ENCODE measurements around the gene C2orf49.

The C2orf49 gene

DNA sequence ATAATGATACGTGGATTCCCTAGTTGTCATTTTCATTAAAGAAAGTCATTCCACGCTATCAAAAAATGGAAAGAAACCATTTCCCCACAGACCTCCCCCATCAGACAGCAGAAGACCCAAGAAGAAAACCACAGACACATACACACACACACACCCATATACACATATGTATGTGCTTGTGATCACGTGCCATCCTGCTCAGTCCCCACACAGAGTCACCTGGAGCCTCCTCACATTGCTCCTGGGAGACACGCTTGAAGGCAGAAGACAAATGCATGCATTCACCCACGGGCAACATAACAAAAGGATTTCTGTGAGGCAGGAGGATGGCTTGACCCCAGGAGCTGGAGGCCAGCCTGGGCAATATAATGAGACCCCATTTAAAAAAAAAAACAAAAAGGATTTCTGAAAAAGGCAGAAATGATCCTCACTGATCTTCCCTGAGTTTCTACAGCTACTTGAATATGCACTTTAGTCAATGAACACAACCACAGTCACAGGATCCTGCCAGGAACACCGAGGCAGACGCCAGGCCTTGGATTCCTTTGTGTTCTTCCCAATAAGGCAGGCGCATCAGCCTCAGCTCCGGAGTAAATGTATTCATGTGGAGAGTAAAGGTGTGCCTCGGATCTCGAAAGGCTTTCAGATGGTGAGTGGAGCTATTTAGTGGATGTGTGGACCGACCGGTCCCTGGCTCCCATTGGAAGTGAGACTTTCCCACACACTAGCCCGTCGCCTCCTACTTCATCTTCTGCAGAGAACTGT lies 28.8 kb upstream of the C2orf49 start:
- Histone ChIP-seq H3K9me3 (no peaks in the 10 kb centered on the region), H3K4me3 (ENCODE audit: low read depth in 1 of 2, low read length in 1 of 2) (no peak overlapping the region), H3K4me1 (ENCODE audit: control insufficient read depth in 1 of 2, insufficient read depth in 1 of 2, low read depth in 1 of 2, low read length in 1 of 2) (peaks cover 8 to 23% of the 10 kb centered on the region in 2 experiments), H3K27ac (peak overlapping the region; percentile 67), H3K27me3 (no peaks in the 10 kb centered on the region), H3K36me3 (peaks cover 24% of the 10 kb centered on the region)
- TF ChIP-seq, protein P1, sequence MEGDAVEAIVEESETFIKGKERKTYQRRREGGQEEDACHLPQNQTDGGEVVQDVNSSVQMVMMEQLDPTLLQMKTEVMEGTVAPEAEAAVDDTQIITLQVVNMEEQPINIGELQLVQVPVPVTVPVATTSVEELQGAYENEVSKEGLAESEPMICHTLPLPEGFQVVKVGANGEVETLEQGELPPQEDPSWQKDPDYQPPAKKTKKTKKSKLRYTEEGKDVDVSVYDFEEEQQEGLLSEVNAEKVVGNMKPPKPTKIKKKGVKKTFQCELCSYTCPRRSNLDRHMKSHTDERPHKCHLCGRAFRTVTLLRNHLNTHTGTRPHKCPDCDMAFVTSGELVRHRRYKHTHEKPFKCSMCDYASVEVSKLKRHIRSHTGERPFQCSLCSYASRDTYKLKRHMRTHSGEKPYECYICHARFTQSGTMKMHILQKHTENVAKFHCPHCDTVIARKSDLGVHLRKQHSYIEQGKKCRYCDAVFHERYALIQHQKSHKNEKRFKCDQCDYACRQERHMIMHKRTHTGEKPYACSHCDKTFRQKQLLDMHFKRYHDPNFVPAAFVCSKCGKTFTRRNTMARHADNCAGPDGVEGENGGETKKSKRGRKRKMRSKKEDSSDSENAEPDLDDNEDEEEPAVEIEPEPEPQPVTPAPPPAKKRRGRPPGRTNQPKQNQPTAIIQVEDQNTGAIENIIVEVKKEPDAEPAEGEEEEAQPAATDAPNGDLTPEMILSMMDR (IDR thresholded peaks at IDR 0.05), result no peak

DNA sequence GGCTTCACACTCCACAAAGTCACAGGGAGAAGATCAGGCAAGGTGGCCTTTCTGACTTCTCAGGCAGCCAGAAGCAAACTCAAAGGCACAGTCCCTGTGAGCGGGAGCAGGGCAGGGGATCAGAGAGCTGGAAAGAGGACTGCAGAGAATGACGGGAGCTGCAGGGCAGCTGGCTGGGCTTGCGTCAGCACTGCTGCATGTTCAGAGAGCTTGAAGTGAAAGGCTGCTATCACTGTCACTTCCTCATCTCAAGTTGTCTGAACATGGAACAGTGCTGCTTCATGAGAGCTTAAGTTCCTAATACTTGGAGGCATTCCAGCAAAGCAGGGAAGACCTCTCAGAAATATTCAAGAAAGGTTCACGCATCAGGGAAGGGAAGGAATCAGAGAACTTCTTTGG lies 28.2 kb upstream of the C2orf49 start:
- TF ChIP-seq, protein P1 (IDR thresholded peaks at IDR 0.05), result no peak
- Histone ChIP-seq H3K27me3 (no peaks in the 10 kb centered on the region), H3K4me3 (ENCODE audit: low read depth in 1 of 2, low read length in 1 of 2) (no peak overlapping the region), H3K4me1 (ENCODE audit: control insufficient read depth in 1 of 2, insufficient read depth in 1 of 2, low read depth in 1 of 2, low read length in 1 of 2) (peaks cover 12 to 27% of the 10 kb centered on the region in 2 experiments), H3K27ac (peak overlapping the region; percentile 67), H3K36me3 (peaks cover 24% of the 10 kb centered on the region), H3K9me3 (no peaks in the 10 kb centered on the region)

DNA sequence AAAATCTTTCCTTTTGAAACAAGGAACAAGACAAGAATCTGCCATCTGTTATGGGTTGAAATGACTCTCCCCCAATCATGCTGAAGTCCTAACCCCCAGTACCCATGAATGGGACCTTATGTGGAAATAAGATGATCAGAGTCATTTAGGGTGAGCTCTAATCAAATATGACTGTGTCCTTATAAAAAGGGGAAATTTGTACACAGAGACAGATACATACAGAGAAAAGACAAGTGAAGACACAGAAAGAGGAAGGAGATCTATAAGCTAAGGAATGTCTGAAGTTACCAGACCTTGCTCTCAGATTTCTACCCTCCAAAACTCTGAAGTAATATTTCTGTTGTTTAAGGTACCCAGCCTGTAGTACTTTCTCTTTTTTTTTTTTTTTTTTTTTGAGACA lies 23.5 kb upstream of the C2orf49 start:
- Histone ChIP-seq H3K36me3 (no peaks in the 10 kb centered on the region), H3K27ac (peak overlapping the region; percentile 41), H3K9me3 (no peaks in the 10 kb centered on the region), H3K4me1 (ENCODE audit: control insufficient read depth in 1 of 2, insufficient read depth in 1 of 2, low read depth in 1 of 2, low read length in 1 of 2) (peaks cover 19 to 32% of the 10 kb centered on the region in 2 experiments), H3K27me3 (no peaks in the 10 kb centered on the region), H3K4me3 (ENCODE audit: low read depth in 1 of 2, low read length in 1 of 2) (no peak overlapping the region)
- TF ChIP-seq, protein P1 (IDR thresholded peaks at IDR 0.05), result no peak

DNA sequence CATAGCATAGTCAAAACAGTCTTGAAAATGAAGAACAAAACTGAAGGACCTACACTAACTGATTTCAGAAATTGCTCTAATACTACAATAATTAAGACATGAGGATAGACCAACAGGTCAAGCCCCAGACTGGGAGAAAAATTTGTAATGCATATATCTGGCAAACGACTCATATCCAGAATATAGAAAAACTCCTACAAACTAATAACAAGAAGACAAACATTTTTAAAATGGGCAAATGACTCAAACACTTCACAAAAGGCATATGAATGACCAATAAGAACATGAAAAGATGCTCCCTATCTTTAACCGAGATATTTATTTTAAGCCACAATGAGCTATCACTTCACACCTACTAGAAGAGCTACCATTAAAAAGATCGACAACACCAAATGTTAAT lies 22.0 kb upstream of the C2orf49 start:
- H3K9me3 ChIP-seq, result no peaks in the 10 kb centered on the region
- TF ChIP-seq, protein P1 (IDR thresholded peaks at IDR 0.05), result no peak
- no peaks in the 10 kb centered on the region for H3K27me3 ChIP-seq
- no peak overlapping the region for H3K27ac ChIP-seq
- no peaks in the 10 kb centered on the region for H3K36me3 ChIP-seq
- H3K4me1 ChIP-seq (ENCODE audit: control insufficient read depth in 1 of 2, insufficient read depth in 1 of 2, low read depth in 1 of 2, low read length in 1 of 2), result peaks cover 12 to 23% of the 10 kb centered on the region in 2 experiments
- no peak overlapping the region for H3K4me3 ChIP-seq (ENCODE audit: low read depth in 1 of 2, low read length in 1 of 2)

DNA sequence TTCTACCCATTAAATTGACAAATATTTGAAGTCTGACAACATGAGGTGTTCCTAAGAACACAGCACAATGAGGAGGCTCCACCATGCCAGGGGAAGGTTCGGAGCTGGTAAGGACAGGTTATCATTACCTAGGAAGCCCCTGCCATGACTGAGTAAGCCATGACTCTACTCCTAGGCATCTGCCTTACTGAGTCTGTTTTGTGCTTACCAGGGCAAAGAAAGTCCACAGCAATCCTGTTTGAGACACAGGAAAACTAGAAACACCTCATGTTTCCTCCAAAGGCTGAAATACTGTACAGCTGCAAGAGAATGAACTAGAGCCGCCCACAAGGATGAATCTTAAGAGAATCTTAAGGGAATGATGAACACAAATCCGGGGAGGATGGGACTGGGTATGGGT lies 19.4 kb upstream of the C2orf49 start:
- Histone ChIP-seq H3K36me3 (no peaks in the 10 kb centered on the region), H3K27ac (no peak overlapping the region), H3K9me3 (no peaks in the 10 kb centered on the region), H3K4me3 (ENCODE audit: low read depth in 1 of 2, low read length in 1 of 2) (no peak overlapping the region), H3K27me3 (no peaks in the 10 kb centered on the region), H3K4me1 (ENCODE audit: control insufficient read depth in 1 of 2, insufficient read depth in 1 of 2, low read depth in 1 of 2, low read length in 1 of 2) (peaks cover 16 to 24% of the 10 kb centered on the region in 2 experiments)
- TF ChIP-seq, protein P1 (IDR thresholded peaks at IDR 0.05), result no peak

Measured in neutrophil (primary cell).